Measurements from ENCODE around the gene IDUA.
"Not testable (repeated sequence)": the region's sequence is repeated elsewhere in the genome, so short reads cannot be mapped to it uniquely, and the experiment has no call there.

IDUA gene

DNA sequence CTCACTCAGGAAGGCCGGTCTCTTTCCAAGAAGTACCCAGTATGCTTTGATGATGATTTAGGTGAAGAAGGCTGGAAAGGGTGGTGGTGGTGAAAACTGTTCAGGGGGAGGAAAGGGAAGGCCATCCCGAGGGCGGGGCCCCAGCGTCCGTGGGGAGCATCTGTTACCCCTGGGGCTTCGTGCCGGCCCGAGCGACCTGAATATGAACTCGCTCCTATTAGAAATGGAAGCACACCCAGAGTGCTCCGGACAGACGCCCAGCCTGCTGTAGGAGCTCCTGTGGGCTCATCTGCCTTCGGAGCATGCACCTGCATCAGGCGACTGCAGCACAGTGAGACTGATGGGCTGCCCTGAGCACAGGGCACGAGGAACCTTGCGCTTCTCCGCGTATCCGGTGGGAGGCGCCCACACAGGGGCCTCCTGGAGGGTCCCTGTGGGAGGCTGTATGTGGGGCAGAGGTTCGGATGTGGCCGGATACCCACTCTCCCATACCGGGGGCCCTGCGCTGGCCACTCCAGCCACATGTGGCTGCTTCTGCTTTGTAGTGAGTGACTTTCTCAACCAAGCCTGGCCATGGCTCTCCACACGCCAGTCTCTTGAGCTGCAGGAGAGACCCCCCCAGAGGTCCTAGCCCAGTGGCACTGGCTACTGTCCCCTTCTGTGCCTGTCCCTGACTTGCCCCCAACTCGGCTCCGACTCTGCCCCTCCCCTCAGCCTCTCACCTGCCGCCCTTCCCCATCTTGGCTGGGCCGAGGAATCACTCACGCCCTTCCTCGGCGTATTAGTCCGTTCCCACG lies 61.3 kb downstream of the IDUA start:
- DNase-seq: no peak

DNA sequence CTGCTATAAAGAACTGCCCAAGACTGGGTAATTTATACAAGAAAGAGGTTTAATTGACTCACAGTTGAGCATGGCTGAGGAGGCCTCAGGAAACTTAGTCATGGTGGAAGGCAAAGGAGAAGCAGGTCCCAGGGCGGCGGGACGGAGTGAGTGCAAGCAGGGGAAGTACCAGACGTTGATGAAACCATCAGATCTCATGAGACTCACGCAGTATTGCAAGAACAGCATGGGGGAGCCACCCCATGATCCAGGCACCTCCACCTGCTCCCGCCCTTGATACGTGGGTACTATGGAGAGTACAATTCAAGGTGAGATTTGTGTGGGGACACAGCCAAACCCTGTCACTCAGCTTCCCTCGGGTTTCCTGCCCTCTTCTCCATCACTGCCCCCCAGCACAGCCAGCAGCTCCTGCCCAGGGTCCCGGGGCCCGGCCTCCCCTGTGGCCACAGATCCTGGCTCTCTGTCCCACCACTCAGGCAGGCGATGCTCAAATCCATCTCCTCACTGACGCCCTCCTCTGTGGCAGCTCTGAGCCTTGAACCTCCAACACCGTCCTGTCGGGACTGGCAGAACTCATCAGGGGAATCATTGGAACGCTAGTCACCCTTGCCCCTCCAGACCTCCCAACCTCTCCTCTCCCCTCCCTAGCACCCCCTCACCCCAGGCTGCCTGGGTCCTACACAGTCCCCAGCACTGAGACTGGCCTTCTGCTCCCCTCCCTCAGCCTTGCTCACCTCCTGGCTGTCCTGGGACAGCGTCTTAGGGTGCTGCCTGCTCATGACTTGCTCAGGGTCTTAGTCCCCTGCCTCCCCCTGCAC lies 62.1 kb downstream of the IDUA start:
- no peak for DNase-seq

DNA sequence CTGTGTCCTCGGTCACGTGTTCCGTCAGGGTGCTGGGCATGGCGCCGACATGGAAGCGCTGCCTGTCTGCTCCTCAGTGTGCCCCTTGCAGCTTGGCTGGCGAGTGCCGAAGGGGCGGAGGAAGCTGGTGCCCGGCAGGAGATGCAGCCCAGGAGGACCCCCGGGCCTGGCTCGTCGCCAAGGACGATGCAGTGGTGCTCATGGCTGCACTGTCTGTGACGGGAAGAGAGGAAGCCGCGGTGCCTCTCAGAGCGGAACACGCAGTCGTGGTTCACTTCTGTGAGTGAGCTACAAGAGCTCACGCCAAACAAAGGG lies 62.7 kb downstream of the IDUA start:
- DNase-seq: no peak

DNA sequence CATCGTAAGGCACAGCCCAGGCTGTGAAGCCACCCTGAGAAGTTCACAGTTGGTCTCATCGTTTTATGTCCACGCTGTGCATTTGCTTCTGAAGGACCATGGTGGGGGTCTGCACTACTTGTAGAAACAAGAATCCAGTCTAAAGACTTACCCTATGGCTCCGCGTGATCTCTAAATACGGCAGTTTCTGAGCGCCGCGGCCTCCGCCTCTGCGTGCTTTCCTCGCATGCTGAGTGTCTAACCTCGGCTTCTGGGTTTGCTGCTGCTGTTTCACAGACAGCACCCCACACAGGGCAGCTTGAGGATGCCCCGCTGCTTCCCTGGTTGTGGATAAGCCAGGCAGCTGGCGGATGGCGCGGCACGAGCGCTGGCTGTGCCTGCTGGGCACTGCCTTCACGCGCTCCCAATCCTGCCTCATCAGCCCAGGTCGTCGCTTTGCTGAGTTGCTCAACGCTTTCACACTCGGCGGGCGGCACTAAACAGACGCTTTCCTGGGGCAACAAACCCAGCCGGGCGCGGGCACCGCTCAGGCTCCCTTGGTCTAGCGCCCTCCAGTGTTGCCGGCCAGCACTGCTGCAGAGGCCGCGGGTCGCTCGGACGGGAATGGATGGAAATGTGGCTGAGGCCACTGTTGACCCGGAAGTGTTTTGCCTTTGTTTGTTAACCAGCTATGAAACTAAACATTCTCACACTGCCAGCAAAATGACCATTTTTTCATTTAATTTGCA lies 63.8 kb downstream of the IDUA start:
- no peak for DNase-seq

DNA sequence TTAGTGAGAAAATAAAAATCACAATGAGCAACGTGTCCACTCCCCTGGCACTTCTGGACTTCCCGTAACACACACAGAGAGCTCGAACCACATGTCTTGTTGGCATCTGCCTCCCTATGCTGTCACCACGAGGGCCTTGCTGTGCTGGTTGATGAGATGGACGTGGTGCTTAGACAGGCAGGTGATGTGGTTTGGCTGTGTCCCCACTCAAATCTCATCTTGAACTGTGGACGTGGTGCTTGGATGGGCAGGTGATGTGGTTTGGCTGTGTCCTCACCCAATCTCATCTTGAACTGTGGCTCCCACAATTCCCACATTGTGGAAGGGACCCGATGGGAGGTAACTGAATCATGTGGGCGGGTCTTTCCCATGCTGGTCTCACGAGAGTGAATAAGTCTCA lies 64.6 kb downstream of the IDUA start:
- DNase-seq: no peak

DNA sequence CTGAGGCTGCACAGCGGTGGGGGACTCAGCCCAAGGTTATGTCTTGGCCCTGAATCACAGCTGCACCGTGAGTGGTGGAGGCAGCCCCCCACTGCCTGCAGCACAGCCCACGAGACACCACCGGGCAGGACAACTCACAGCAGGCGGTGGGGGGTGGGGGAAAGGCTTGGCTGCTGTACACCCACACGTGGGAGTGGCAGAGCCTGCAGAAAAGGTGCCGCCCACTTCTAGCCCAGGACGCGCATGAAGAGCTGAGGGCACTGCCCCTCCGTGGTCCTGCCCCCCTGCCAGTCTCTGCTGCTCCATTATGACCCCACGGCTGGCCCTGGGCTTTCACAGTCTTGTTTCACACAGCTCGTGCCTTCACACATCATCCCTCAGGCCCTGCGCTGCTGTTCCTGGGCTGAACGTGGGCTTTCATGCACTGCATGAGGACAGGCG lies 65.4 kb downstream of the IDUA start:
- no peak for DNase-seq

DNA sequence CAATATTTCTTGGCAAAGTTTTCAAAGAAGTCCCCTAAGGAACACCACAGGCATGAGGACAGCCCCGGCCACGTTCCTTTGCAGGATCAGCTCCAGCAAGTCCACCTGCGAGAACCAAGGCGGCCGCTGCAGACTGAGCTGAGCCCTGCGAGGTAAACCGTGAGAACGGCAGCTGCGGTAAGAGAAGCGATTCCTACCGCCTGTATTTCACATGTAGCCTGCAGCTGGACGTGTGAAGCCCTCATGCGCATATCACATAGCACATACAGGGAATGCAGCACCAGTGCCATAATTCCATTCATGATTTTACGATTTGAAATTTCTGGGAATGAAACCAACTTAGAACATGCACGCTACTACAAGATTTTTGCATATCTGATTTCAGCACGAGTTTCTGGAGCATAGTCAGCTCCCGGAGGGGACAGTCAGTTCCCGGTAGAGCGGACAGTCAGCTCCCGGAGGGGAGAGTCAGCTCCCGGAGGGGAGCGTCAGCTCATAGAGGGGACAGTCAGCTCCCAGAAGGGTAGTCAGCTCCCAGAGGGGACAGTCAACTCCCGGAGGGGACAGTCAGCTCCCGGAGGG lies 66.3 kb downstream of the IDUA start:
- no peak for DNase-seq

DNA sequence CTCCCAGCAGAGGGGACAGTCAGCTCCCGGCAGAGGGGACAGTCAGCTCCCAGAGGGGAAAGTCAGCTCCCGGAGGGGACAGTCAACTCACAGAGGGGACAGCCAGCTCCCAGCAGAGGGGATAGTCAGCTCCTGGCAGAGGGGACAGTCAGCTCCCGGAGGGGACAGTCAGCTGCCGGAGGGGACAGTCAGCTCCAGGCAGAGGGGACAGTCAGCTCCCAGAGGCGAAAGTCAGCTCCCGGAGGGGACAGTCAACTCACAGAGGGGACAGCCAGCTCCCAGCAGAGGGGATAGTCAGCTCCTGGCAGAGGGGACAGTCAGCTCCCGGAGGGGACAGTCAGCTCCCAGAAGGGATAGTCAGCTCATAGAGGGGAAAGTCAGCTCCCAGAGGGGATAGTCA lies 67.0 kb downstream of the IDUA start:
- DNase-seq: not testable (repeated sequence)

Data from DMS153 (cell line).